A549 (cell line): ENCODE results near the gene ZSCAN20.

ENCODE experiments used
- TF ChIP-seq, protein P1 (sequence below): fragments of 250-450 bp; sonication (Bioruptor Pico); IDR thresholded peaks from 2 replicates; pipeline ENCODE4 v1.5.0; 2021; ENCODE audit warnings: mild to moderate bottlenecking, moderate library complexity, borderline replicate concordance
- TF ChIP-seq, protein P2 (sequence below): fragments of >200 bp; sonication (Bioruptor Twin); formaldehyde crosslinking; IDR thresholded peaks from 3 replicates; pipeline ENCODE4 v1.5.1; 2016

DNA sequence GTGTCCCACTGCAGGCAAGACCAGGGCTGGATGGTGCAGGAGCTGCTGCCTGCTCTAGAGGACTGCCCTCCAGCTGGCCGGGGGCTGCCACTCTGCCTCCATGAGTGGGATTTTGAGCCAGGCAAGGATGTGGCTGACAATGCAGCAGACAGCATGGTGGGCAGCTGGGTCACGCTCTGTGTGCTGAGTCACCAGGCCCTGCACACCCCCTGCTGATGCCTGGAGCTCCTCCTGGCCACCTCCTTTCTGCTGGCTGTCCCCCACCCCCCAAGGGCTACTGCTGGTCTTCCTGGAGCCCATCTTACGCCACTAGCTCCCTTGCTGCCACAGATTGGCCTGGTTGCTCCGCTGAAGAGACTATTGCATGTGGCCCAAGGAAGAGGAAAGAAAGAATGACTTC lies 3.9 kb upstream of the ZSCAN20 start:
- TF ChIP-seq, protein P1, sequence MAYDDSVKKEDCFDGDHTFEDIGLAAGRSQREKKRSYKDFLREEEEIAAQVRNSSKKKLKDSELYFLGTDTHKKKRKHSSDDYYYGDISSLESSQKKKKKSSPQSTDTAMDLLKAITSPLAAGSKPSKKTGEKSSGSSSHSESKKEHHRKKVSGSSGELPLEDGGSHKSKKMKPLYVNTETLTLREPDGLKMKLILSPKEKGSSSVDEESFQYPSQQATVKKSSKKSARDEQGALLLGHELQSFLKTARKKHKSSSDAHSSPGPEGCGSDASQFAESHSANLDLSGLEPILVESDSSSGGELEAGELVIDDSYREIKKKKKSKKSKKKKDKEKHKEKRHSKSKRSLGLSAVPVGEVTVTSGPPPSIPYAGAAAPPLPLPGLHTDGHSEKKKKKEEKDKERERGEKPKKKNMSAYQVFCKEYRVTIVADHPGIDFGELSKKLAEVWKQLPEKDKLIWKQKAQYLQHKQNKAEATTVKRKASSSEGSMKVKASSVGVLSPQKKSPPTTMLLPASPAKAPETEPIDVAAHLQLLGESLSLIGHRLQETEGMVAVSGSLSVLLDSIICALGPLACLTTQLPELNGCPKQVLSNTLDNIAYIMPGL (CRISPR knock-in tag) = no peak
- TF ChIP-seq, protein P2, sequence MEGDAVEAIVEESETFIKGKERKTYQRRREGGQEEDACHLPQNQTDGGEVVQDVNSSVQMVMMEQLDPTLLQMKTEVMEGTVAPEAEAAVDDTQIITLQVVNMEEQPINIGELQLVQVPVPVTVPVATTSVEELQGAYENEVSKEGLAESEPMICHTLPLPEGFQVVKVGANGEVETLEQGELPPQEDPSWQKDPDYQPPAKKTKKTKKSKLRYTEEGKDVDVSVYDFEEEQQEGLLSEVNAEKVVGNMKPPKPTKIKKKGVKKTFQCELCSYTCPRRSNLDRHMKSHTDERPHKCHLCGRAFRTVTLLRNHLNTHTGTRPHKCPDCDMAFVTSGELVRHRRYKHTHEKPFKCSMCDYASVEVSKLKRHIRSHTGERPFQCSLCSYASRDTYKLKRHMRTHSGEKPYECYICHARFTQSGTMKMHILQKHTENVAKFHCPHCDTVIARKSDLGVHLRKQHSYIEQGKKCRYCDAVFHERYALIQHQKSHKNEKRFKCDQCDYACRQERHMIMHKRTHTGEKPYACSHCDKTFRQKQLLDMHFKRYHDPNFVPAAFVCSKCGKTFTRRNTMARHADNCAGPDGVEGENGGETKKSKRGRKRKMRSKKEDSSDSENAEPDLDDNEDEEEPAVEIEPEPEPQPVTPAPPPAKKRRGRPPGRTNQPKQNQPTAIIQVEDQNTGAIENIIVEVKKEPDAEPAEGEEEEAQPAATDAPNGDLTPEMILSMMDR = no peak
